ENCODE measurements around the gene ZNF77. TPM values are rescaled to one million over a fixed set of nuclear protein-coding genes. Genes with fewer than 3 reads are reported as not detected.

The ZNF77 gene
- polyA plus RNA-seq, 1 of the 3 experiments (the other 2 are of a cell fraction) = 4.4 TPM

DNA sequence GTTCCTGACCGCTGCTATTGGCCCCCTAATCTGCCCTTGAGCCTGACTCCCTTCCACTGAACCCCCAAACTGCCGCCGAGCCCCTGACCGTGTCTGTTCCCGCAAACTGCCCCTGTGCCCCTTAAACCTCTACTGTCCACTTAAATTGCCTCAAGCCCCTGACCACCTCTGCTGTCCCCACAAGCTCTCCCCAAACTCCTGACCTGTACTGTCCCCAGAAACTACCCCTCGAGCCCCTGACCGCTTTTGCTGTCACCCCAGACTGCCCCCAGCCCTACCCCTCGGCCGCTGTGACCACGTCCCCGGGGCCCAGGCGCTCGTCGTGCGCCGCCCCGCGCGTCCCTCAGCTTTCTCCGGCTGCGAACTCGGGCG lies 382 bp downstream of the ZNF77 start (continued):
- no peak for TF ChIP-seq RFX5 (IDR thresholded peaks at IDR 0.05; ENCODE audit: low read length)
- no peak for TF ChIP-seq TCF12 (IDR thresholded peaks at IDR 0.05)
- TF ChIP-seq, protein P1, sequence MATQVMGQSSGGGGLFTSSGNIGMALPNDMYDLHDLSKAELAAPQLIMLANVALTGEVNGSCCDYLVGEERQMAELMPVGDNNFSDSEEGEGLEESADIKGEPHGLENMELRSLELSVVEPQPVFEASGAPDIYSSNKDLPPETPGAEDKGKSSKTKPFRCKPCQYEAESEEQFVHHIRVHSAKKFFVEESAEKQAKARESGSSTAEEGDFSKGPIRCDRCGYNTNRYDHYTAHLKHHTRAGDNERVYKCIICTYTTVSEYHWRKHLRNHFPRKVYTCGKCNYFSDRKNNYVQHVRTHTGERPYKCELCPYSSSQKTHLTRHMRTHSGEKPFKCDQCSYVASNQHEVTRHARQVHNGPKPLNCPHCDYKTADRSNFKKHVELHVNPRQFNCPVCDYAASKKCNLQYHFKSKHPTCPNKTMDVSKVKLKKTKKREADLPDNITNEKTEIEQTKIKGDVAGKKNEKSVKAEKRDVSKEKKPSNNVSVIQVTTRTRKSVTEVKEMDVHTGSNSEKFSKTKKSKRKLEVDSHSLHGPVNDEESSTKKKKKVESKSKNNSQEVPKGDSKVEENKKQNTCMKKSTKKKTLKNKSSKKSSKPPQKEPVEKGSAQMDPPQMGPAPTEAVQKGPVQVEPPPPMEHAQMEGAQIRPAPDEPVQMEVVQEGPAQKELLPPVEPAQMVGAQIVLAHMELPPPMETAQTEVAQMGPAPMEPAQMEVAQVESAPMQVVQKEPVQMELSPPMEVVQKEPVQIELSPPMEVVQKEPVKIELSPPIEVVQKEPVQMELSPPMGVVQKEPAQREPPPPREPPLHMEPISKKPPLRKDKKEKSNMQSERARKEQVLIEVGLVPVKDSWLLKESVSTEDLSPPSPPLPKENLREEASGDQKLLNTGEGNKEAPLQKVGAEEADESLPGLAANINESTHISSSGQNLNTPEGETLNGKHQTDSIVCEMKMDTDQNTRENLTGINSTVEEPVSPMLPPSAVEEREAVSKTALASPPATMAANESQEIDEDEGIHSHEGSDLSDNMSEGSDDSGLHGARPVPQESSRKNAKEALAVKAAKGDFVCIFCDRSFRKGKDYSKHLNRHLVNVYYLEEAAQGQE (IDR thresholded peaks at IDR 0.05; ENCODE audit: low read depth, low read length) = no peak
- TF ChIP-seq, protein P2, sequence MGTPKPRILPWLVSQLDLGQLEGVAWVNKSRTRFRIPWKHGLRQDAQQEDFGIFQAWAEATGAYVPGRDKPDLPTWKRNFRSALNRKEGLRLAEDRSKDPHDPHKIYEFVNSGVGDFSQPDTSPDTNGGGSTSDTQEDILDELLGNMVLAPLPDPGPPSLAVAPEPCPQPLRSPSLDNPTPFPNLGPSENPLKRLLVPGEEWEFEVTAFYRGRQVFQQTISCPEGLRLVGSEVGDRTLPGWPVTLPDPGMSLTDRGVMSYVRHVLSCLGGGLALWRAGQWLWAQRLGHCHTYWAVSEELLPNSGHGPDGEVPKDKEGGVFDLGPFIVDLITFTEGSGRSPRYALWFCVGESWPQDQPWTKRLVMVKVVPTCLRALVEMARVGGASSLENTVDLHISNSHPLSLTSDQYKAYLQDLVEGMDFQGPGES (IDR thresholded peaks at IDR 0.05; ENCODE audit: low read depth, low read length) = no peak
- TF ChIP-seq NFIC (IDR thresholded peaks at IDR 0.05; ENCODE audit: borderline replicate concordance) = no peak
- TF ChIP-seq MEF2A (IDR thresholded peaks at IDR 0.05; ENCODE audit: borderline replicate concordance, low read depth) = no peak
- TF ChIP-seq, protein P3, sequence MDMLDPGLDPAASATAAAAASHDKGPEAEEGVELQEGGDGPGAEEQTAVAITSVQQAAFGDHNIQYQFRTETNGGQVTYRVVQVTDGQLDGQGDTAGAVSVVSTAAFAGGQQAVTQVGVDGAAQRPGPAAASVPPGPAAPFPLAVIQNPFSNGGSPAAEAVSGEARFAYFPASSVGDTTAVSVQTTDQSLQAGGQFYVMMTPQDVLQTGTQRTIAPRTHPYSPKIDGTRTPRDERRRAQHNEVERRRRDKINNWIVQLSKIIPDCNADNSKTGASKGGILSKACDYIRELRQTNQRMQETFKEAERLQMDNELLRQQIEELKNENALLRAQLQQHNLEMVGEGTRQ (IDR thresholded peaks at IDR 0.05; ENCODE audit: borderline replicate concordance, low read depth, low read length) = no peak

DNA sequence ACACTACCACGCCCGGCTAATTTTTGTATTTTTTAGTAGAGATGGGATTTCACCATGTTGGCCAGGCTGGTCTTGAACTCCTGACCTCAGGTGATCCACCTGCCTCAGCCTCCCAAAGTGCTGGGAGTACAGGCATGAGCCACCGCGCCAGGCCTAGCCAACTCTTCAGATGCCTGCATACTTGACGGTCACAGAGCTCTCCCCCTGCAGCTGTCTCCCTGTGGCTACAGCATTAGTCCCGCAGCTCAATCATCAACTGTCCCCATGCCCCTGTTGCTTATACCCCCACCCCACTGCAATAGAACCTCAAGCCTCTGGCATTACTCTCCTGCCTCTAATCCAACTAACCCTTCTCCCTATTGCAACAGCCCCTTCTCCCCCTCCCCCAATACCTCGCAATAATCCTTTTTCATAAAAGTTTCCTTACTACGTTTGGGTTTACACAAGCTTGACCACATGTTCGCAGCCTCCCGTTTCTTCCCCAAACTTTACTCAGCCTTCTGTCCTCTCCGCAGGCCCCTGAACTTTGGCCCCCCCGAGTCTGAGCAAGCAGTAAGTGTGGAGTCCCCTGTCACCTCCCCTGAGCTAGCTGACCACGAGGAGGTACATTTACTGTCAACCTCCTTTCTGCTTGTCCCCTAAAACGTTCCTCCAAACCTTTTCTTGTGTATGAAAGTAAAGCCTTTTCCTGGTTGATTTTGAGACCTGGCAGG lies 1.7 kb downstream of the ZNF77 start:
- ChIA-PET POLR2A (interaction anchor here (0.6 kb wide), 1 partner anchor 319 kb away, joined by 3 read pairs; no protein-coding TSS in a partner anchor), CTCF (interaction anchor here (0.8 to 1.5 kb wide), 3 partner anchors 55 to 186 kb away, joined by 3 to 5 read pairs (median 3); no protein-coding TSS in a partner anchor)
- DNase-seq = no peak
- Histone ChIP-seq H3K4me3 (ENCODE audit: low read depth in 2 of 2, low read length in 1 of 2) (no peak overlapping the region), H3K36me3 (replicated peaks in 1 of 2; ENCODE audit: control insufficient read depth in 1 of 2, insufficient read depth in 2 of 2, low read length in 1 of 2) (peaks cover 3 to 4% of the 10 kb centered on the region in 2 experiments), H3K9ac (no peak overlapping the region), H4K20me1 (ENCODE audit: insufficient read depth) (no peaks in the 10 kb centered on the region), H3K4me1 (ENCODE audit: control insufficient read depth in 1 of 2, insufficient read depth in 2 of 2, low read depth in 1 of 2, low read length in 1 of 2) (peaks cover 0 to 5% of the 10 kb centered on the region in 2 experiments; a peak in 1 of 4 replicates), H3K79me2 (ENCODE audit: insufficient read depth) (no peaks in the 10 kb centered on the region; the same call in 1 of the 2 replicates), H3K4me2 (no peak overlapping the region), H3K27me3 (ENCODE audit: insufficient read depth) (no peaks in the 10 kb centered on the region), H3K9me3 (no peaks in the 10 kb centered on the region), H3K27ac (ENCODE audit: low read depth in 2 of 2, low read length in 1 of 2) (no peak overlapping the region), H3K9me2 (no peaks in the 10 kb centered on the region), H3F3A (replicated peaks; ENCODE audit: insufficient read depth) (peaks cover 20% of the 10 kb centered on the region), H2AFZ (ENCODE audit: low read depth) (no peak overlapping the region)
- 87% methylated on average over 14 of the region's 14 CpGs for WGBS (ENCODE audit: low lambda C conversion rate)
- TF ChIP-seq TCF12 (IDR thresholded peaks at IDR 0.05) (no peak), FOXM1 (IDR thresholded peaks at IDR 0.05; ENCODE audit: low read depth) (no peak), NFIC (IDR thresholded peaks at IDR 0.05; ENCODE audit: borderline replicate concordance) (no peak), JUND (IDR thresholded peaks at IDR 0.05) (no peak), RXRA (IDR thresholded peaks at IDR 0.05; ENCODE audit: borderline replicate concordance, low read depth) (no peak), TAF1 (IDR thresholded peaks at IDR 0.05; ENCODE audit: borderline replicate concordance, low read depth, low read length) (no peak), SMC3 (IDR thresholded peaks at IDR 0.05; ENCODE audit: low read depth, low read length) (no peak), CHD2 (IDR thresholded peaks at IDR 0.05; ENCODE audit: low read length, partially characterized antibody) (no peak), RAD21 (IDR thresholded peaks at IDR 0.05; ENCODE audit: low read length) (no peak), NRF1 (IDR thresholded peaks at IDR 0.05; ENCODE audit: low read depth, low read length) (no peak), ELF1 (IDR thresholded peaks at IDR 0.05) (no peak), POLR2AphosphoS5 (IDR thresholded peaks at IDR 0.05; ENCODE audit: low read depth, low read length) (no peak), SIN3A (IDR thresholded peaks at IDR 0.05; ENCODE audit: borderline replicate concordance, low read depth, low read length) (no peak), YY1 (IDR thresholded peaks at IDR 0.05; ENCODE audit: low read depth) (no peak)
- TF ChIP-seq, protein P4, sequence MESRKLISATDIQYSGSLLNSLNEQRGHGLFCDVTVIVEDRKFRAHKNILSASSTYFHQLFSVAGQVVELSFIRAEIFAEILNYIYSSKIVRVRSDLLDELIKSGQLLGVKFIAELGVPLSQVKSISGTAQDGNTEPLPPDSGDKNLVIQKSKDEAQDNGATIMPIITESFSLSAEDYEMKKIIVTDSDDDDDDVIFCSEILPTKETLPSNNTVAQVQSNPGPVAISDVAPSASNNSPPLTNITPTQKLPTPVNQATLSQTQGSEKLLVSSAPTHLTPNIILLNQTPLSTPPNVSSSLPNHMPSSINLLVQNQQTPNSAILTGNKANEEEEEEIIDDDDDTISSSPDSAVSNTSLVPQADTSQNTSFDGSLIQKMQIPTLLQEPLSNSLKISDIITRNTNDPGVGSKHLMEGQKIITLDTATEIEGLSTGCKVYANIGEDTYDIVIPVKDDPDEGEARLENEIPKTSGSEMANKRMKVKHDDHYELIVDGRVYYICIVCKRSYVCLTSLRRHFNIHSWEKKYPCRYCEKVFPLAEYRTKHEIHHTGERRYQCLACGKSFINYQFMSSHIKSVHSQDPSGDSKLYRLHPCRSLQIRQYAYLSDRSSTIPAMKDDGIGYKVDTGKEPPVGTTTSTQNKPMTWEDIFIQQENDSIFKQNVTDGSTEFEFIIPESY (IDR thresholded peaks at IDR 0.05; ENCODE audit: borderline replicate concordance, low read depth) = no peak
- TF ChIP-seq, protein P3 (IDR thresholded peaks at IDR 0.05; ENCODE audit: borderline replicate concordance, low read depth, low read length) = no peak
- TF ChIP-seq, protein P5, sequence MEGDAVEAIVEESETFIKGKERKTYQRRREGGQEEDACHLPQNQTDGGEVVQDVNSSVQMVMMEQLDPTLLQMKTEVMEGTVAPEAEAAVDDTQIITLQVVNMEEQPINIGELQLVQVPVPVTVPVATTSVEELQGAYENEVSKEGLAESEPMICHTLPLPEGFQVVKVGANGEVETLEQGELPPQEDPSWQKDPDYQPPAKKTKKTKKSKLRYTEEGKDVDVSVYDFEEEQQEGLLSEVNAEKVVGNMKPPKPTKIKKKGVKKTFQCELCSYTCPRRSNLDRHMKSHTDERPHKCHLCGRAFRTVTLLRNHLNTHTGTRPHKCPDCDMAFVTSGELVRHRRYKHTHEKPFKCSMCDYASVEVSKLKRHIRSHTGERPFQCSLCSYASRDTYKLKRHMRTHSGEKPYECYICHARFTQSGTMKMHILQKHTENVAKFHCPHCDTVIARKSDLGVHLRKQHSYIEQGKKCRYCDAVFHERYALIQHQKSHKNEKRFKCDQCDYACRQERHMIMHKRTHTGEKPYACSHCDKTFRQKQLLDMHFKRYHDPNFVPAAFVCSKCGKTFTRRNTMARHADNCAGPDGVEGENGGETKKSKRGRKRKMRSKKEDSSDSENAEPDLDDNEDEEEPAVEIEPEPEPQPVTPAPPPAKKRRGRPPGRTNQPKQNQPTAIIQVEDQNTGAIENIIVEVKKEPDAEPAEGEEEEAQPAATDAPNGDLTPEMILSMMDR (IDR thresholded peaks at IDR 0.05) = no peak
